Heart right ventricle (tissue), 16 donors: ENCODE data around the gene FLRT1. TPM values are rescaled to one million over a fixed set of nuclear protein-coding genes. Genes with fewer than 3 reads are reported as not detected.

Experiments
- ATAC-seq, 8 donors: fragments of 200-7000 bp; cut with Tn5 transposase; one replicate each; pipeline ENCODE4 v1.9.1; 2020; ENCODE audit warnings: mild to moderate bottlenecking in 8 of 8, moderate library complexity in 8 of 8, moderate number of reproducible peaks in 1 of 8
- DNase-seq, 2 donors: peaks; one replicate each; pipeline ENCODE4 v3.0.0-alpha.2; 2020
- H3K27ac ChIP-seq, 10 donors: fragments of 200-600 bp; sonication (generic) in 2 of 10; one replicate each; pipeline versions ENCODE4 v1.5.0 to v1.8.0; 2020 to 2022; ENCODE audit warnings: mild to moderate bottlenecking in 3 of 10
- H3K27me3 ChIP-seq, 7 donors: fragments of 200-600 bp; one replicate each; pipeline ENCODE4 v1.8.0; 2021 to 2022; ENCODE audit warnings: mild to moderate bottlenecking in 2 of 7
- H3K36me3 ChIP-seq, 9 donors: fragments of 200-600 bp; sonication (generic) in 1 of 9; one replicate each; pipeline versions ENCODE4 v1.5.0 to v1.8.0; 2020 to 2022; ENCODE audit warnings: mild to moderate bottlenecking in 2 of 9
- H3K4me1 ChIP-seq, 9 donors: fragments of 200-600 bp; sonication (generic) in 1 of 9; one replicate each; pipeline versions ENCODE4 v1.5.0 to v1.8.0; 2020 to 2022; ENCODE audit warnings: mild to moderate bottlenecking in 4 of 9
- H3K4me3 ChIP-seq, 10 donors: fragments of 200-600 bp; sonication (generic) in 2 of 10; one replicate each; pipeline versions ENCODE4 v1.5.0 to v1.8.0; 2020 to 2022; ENCODE audit warnings: mild to moderate bottlenecking in 7 of 10, moderate library complexity in 2 of 10
- H3K9me3 ChIP-seq, 11 donors: fragments of 200-600 bp in 10 of 11; sonication (generic) in 2 of 11; one replicate each; pipeline versions ENCODE4 v1.5.0 to v1.8.0; 2013 to 2022; ENCODE audit warnings: mild to moderate bottlenecking in 2 of 11, control low read depth in 1 of 11, moderate library complexity in 1 of 11
- WGBS, 2 donors: extraction: QIAGEN DNeasy Blood & Tissue Kit; methylation state at CpG; one replicate each; pipeline ENCODE4 v1.1.7; 2013; ENCODE audit warnings: inconsistent platforms in 1 of 2; 5-methylcytosine and 5-hydroxymethylcytosine counted together
- intact Hi-C, 10 donors: fragments of 100-400 bp; cut with DNase I; formaldehyde crosslinking; loops; one replicate each; pipeline versions ENCODE4 v1.11.1 to v1.14.2; 2022
- polyA plus RNA-seq, 2 donors: library from polyadenylated mRNA; stranded (reverse); fragments of 200-250 nt; gene quantifications; one replicate each; pipeline ENCODE4 v1.2.3, GENCODE V29; 2013
- total RNA-seq, 10 donors: library from RNA; stranded (reverse); fragmentation: NEBNext Ultra II Directional in 3 of 10; extraction: Animal tissue kit (Norgen Biotek cat#: 25700) in 3 of 10; gene quantifications; one replicate each; pipeline versions ENCODE4 v1.2.1 to v1.2.4, GENCODE V29; 2021 to 2023
- TF ChIP-seq, protein P1 (sequence below), 9 donors: fragments of 200-600 bp; sonication (generic) in 2 of 9; IDR thresholded peaks; one replicate each; pipeline versions ENCODE4 v1.5.0 to v1.8.0; 2021 to 2022; ENCODE audit warnings: antibody characterized with exemption in 9 of 9, mild to moderate bottlenecking in 5 of 9, moderate library complexity in 1 of 9
- donor health status: Arrhythmogenic right ventricular cardiomyopathy.
- donor health status: ischemic (EF 13 %, LVEDD 7.1; RV severe dilation, severe dysfunction).
- donor health status: healthy with polysubstance abuse.
- donor health status: DM: no; HTN: yes; CAD: no.
- donor health status: DM: no; HTN: no; CAD: no.
- donor health status: ischemic (EF 25% LVEDD 6.9; RV normal size, moderate dysfunction).
- donor health status: ischemic (EF 25% LVEDD 5.7; RV mildly dilated, moderate dysfunction).
- donor health status: healthy.
- donor health status: DM: yes; HTN: yes; CAD: no.
- donor health status: Ischemic cardiomyopathy.
- donor health status: ischemic (EF 35%, LVEDD 5.7; RV mildly dilated, moderate dysfunction).
- donor health status: nonischemic (EF 11% LVEDD 7.7; RV severe dilation, severe dysfunction).
- donor health status: DM: yes; HTN: yes; CAD: no.
- donor health status: PGD.
- donor health status: ischemic (EF 29% LVEDD 5.4; RV normal size, mild dysfunction).
- donor health status: nonischemic (EF 23%, LVEDD 6.1; RV moderate dilation, normal function).

Gene FLRT1
- total and polyA plus RNA-seq, 12 donors: 0.17 to 0.83 (median 0.39) TPM

DNA sequence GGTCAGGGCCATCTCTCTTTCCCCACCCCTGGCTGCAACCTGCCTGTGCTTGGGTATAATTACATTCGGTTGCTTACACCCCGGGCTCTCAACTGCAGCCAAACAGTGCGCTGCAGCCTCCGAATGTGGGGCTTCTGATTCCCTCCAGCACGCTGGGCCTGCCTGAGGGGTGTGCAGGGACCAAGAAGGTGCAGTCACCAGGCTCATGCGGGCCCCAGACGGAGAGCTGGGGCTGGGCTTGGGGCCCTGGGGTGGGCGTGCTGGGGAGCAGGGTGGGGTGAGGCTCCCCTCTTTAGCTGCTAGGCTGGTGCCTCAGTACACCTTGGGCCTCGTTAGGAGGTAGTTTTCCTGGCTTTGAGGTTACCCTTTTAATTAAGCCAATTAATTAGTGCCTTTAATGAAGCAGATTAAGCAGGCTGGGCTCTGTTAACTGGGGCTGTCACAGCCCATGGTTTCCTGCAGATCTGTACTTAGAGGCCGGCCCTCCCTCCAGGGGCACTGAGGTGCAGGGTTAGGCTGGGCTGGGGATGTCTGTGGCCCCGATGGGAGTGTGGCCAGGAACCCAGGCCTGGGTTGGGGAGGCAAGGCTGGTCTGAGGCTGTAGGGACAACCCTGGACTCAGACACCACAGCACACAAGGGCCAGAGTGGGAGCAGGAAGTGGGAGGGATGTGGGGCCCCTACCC, 17.3 kb downstream of the FLRT1 start:
- ATAC-seq (no peak), DNase-seq (no peak)
- no peaks in the 10 kb centered on the region for H3K9me3 ChIP-seq
- H3K4me3 ChIP-seq: no peak overlapping the region
- no peaks in the 10 kb centered on the region for H3K36me3 ChIP-seq
- peaks cover 2 to 42% (median 33%) of the 10 kb centered on the region in 9 donors for H3K4me1 ChIP-seq
- TF ChIP-seq, protein P1, sequence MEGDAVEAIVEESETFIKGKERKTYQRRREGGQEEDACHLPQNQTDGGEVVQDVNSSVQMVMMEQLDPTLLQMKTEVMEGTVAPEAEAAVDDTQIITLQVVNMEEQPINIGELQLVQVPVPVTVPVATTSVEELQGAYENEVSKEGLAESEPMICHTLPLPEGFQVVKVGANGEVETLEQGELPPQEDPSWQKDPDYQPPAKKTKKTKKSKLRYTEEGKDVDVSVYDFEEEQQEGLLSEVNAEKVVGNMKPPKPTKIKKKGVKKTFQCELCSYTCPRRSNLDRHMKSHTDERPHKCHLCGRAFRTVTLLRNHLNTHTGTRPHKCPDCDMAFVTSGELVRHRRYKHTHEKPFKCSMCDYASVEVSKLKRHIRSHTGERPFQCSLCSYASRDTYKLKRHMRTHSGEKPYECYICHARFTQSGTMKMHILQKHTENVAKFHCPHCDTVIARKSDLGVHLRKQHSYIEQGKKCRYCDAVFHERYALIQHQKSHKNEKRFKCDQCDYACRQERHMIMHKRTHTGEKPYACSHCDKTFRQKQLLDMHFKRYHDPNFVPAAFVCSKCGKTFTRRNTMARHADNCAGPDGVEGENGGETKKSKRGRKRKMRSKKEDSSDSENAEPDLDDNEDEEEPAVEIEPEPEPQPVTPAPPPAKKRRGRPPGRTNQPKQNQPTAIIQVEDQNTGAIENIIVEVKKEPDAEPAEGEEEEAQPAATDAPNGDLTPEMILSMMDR (IDR thresholded peaks at IDR 0.05): no peak
- H3K27me3 ChIP-seq: no peaks in the 10 kb centered on the region
- intact Hi-C loops: loop anchor here in 1 of 10 donors (5.0 kb wide), 1 partner anchor 41 kb away; no protein-coding TSS in a partner anchor
- no peak overlapping the region for H3K27ac ChIP-seq
- WGBS, 2 donors: 88 to 92% methylated on average over 11 of the region's 11 CpGs

DNA sequence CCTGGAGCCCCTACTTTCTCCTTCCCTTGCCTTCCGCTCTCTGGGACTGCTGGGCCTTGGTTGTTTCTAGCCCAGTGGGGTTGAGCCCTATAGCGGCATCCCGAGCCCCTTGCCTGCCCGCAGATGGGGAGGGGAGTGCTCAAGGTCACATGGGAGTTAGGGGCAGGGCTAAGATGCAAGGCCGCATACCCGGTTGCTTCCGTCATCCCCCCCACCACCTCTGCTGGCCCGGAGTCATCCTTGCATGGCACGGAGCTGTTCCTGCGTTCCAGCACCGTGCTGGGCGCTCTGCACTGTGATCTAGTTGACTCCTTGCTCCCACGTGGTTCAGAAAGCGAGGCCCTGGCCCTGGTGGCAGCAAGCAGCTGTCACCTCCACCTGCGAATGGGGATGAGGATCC, 18.0 kb downstream of the FLRT1 start:
- no peak overlapping the region for H3K27ac ChIP-seq
- no peak overlapping the region for H3K4me3 ChIP-seq
- TF ChIP-seq, protein P1 (IDR thresholded peaks at IDR 0.05): no peak
- DNase-seq: no peak
- intact Hi-C loops: loop anchor here in 1 of 10 donors (5.0 kb wide), 1 partner anchor 41 kb away; no protein-coding TSS in a partner anchor
- ATAC-seq: no peak
- no peaks in the 10 kb centered on the region for H3K27me3 ChIP-seq
- peaks cover 0 to 48% (median 35%) of the 10 kb centered on the region in 9 donors for H3K4me1 ChIP-seq
- no peaks in the 10 kb centered on the region for H3K36me3 ChIP-seq
- WGBS, 2 donors: 78 to 80% methylated on average over 15 of the region's 15 CpGs
- H3K9me3 ChIP-seq: no peaks in the 10 kb centered on the region

DNA sequence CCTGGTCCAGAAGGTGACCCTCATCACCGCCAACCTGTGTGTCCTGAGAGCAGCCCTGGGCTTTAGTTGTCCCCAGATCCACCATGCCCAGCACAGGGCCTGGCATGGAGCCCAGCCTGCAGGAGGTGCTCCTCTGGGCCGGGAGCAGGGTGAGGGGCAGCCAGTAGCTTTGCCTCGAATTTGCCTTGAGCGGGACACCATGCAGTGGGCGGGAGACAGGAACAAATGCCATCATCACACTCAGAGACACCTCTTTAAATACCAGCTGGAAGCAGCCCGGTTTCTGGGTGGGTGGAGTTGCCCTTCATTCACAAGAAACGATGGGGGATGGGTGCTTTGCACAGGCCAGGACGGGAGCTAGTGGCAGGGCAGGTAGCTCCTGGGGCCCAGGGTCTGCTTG, 19.3 kb downstream of the FLRT1 start:
- DNase-seq (peak; percentile 58 to 70), ATAC-seq (peak; percentile 47 to 82 (median 61))
- Histone ChIP-seq H3K36me3 (no peaks in the 10 kb centered on the region), H3K27ac (peak overlapping the region in 7 of 10 donors; percentile 37 to 69 (median 48)), H3K27me3 (peaks cover 0 to 6% (median 0%) of the 10 kb centered on the region in 7 donors), H3K4me1 (peaks cover under 1 to 58% (median 37%) of the 10 kb centered on the region in 9 donors), H3K4me3 (no peak overlapping the region), H3K9me3 (no peaks in the 10 kb centered on the region)
- 39 to 46% methylated on average over 8 of the region's 8 CpGs for WGBS, 2 donors
- intact Hi-C loops: no loop called here
- TF ChIP-seq, protein P1 (IDR thresholded peaks at IDR 0.05): peak in 3 of 9 donors; percentile 16 to 27 (median 20)

DNA sequence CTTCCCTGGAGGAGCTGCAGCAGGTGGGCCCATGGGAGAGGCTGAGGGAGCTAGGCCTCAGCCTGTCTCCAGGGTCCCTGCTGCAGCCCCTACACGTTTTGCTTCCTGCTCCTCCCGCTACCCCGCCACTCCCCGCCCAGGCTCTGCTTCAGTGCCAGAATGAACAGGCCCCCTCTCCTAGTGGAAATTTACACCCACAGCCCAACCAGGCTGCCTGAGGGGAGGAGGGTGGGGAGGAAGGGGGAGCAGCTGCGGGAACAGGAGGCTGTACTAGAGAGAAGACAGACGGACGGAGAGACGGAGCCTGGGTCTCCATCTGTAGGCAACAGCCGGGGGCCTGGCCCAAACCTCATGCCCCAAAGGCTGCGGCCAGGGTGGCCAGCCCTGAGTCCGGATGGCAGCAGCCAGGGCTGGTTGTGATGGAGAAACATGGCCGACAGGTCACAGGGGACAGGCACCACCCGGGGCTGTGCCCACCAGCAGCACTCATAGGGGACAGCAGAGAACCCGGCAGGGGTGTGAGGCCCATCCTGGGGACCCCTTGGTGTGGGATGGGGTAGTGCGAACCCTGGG, 20.6 kb downstream of the FLRT1 start:
- intact Hi-C loops: no loop called here
- Histone ChIP-seq H3K27ac (peak overlapping the region in 4 of 10 donors; percentile 21 to 78 (median 46)), H3K27me3 (peaks cover 0 to 18% (median 0%) of the 10 kb centered on the region in 7 donors), H3K9me3 (no peaks in the 10 kb centered on the region), H3K4me1 (peaks cover 11 to 69% (median 44%) of the 10 kb centered on the region in 9 donors), H3K36me3 (no peaks in the 10 kb centered on the region), H3K4me3 (no peak overlapping the region)
- WGBS, 2 donors: 75 to 76% methylated on average over 15 of the region's 15 CpGs
- TF ChIP-seq, protein P1 (IDR thresholded peaks at IDR 0.05): no peak
- ATAC-seq (no peak), DNase-seq (no peak)
